GM12872 (cell line): ENCODE data around the gene TIMD4.

Experiments used
- TF ChIP-seq, protein P1 (sequence below): IDR thresholded peaks from 3 replicates; pipeline ENCODE4 v1.5.1; 2011; ENCODE audit warnings: low read depth, mild to moderate bottlenecking, low read length, moderate library complexity; ENCODE audit not compliant: insufficient read depth

Gene TIMD4

DNA sequence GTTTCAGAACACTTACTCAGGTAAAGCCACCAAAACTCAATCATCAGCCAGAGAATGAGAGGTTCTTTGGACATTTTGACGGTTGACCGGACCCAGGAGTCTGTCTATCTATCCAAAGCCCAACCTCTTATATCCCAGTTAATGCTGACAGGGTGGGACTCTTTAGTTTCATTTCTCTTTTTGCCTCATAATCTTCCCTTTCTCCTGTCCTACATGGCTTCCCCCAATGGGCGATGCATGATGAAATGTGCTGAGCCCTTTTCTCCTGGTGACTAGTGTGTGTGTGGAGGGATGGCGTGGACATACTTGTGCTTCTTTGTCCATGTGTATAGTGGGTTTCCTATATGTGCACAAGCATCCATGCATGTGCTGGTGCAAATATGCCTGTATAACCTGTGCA is at the start of gene TIMD4:
Gene TIMD4 (minus strand): TSS at position 102 of the 400 bp plus-strand sequence. CDS start 28 bp downstream, at position 74.
- TF ChIP-seq, protein P1, sequence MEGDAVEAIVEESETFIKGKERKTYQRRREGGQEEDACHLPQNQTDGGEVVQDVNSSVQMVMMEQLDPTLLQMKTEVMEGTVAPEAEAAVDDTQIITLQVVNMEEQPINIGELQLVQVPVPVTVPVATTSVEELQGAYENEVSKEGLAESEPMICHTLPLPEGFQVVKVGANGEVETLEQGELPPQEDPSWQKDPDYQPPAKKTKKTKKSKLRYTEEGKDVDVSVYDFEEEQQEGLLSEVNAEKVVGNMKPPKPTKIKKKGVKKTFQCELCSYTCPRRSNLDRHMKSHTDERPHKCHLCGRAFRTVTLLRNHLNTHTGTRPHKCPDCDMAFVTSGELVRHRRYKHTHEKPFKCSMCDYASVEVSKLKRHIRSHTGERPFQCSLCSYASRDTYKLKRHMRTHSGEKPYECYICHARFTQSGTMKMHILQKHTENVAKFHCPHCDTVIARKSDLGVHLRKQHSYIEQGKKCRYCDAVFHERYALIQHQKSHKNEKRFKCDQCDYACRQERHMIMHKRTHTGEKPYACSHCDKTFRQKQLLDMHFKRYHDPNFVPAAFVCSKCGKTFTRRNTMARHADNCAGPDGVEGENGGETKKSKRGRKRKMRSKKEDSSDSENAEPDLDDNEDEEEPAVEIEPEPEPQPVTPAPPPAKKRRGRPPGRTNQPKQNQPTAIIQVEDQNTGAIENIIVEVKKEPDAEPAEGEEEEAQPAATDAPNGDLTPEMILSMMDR: no peak

DNA sequence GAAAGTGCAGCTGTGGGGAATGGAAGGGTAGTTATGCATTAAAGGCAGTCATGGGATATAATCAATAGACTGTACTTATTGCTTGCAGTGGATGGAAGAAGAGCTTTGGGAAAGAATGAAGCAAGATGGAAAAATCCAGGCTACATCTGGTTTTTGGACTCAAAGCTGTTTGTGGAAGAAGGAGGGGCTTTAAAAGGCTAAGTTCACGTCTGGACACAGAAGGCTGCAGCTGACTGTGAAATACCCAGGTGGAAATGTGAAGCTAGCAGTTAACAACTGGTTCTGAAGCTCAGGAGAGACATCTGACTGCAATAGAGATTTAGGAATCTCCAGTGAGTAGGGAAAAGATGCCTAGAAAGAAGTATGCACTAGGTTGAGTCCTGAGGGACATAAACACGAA is 43.2 kb upstream of the TIMD4 start:
- TF ChIP-seq, protein P1: no peak

DNA sequence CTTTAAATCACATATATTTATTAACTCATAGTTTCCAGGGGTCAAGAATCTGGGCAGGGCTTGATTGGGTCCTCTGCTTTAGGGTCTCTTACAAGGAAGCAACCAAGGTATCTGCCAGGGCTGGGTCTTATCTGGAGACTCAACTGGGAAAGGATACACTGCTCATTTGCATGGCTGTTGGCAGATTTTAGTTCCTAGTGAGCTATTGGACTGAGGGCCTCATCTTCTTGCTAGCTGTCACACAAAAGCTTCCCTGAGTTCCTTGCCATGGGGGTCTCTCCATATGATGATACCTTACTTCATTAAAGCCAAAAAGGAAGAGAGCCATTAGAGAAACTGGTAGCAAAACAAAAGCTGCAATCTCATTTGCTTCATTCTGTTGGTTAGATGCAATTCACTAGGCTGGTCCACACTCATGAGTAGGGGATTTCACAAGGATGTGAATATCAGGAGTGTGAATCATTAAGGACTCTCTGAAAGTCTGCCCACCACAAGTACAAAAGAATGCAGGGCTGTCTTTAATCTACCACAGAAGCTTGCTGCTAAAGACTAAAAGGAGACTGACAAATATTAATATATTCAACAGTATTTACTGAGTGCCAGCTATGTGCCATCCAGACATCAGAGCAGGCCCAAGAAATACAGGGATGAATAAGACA is 42.0 kb upstream of the TIMD4 start:
- TF ChIP-seq, protein P1: no peak

DNA sequence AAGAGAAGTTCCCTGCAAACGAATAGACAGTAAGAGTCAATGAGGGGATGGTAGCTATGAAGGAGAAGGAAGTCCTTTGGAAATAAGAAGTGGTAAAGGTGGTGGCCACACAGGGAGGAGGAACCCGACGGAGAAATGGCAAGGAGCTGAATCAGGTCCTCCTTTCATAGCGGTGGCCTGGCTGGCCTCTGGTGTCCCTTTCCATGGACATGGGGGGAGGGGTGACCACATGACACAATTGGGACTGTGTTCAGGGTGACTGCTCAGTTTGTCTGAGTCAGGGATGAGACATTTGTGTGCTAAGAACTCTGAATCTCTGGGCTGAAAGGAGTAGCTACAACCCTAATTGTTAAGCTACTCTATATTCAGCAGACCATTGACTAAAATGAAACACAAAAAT is 28.7 kb upstream of the TIMD4 start:
- TF ChIP-seq, protein P1: no peak

DNA sequence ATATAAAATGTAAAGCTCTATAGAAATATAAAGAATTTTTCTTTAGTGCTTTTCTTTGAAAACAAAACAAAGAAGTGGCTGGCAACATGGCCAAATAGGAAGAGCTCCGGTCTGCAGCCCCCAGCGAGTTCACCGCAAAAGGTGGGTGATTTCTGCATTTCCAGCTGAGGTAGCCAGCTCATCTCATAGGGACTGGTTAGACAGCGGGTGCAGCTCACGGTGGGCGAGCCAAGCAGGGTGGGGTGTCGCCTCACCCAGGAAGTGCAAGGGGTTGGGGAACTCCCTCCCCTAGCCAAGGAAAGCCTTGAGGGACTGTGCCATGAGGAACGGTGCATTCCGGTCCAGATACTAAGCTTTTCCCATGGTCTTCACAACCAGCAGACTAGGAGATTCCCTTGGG is 21.0 kb upstream of the TIMD4 start:
- TF ChIP-seq, protein P1: no peak

DNA sequence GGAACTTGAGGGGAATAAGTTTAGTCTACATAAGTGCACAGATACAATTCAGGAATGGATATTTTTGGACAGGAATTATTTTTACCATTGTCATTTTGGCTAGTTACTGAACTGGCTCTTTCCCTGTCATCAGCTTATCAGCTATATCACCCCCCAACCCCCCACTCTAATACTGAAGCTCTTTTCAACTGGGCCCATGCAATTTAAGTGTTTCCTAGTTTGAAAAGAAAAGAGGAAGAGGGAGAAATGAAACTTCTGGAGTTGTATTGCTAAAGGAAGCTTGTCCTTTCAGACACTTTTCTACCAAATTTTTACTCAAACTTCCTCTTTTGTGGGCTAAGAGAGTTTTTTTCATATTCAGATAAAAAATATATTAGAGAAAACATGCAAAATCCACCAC is 18.5 kb upstream of the TIMD4 start:
- TF ChIP-seq, protein P1: no peak

DNA sequence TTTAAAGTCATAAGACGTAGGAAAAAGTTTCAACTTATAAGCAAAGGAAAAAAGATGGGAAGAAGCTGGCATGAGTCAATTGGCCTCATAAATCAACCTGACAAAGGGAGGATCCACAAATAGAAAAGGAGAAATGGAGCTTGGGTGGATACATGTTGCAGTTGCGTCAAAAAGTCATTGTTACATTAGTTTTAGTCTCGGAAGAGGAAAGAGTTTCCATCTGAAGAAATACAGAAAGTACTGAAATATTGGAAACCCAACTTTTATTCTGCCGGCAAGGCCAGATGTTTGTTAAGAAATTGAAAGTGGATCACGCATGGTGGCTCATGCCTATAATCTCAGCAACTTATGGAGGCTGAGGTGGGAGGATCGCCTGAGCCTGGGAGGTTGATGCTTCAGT is 11.3 kb upstream of the TIMD4 start:
- TF ChIP-seq, protein P1: no peak
